Esophagus squamous epithelium (tissue), 4 donors: ENCODE measurements around the gene TEX2.

ENCODE experiments used
- CTCF ChIP-seq, 6 experiments: fragments of 450-650 bp in 4 of 6; fragments of 200-600 bp in 2 of 6; sonication (generic) in 2 of 6; IDR thresholded peaks; one replicate each; pipeline ENCODE4 v1.5.1; 2016 to 2019; ENCODE audit warnings: antibody characterized with exemption in 6 of 6, mild to moderate bottlenecking in 4 of 6, moderate library complexity in 4 of 6
- POLR2A ChIP-seq, 4 donors: fragments of 450-650 bp; IDR thresholded peaks; one replicate each; pipeline ENCODE4 v1.6.1; 2017; ENCODE audit warnings: antibody characterized with exemption in 4 of 4, mild to moderate bottlenecking in 4 of 4, moderate library complexity in 3 of 4

- TF ChIP-seq POLR2A (IDR thresholded peaks at IDR 0.05) (no peak), CTCF (IDR thresholded peaks at IDR 0.05) (no peak)
Observed at GRCh38 chr17:64192589-64192988, 70.5 kb downstream of the TEX2 start.
